ENCODE results near the gene IGF2BP3.
"Not testable (repeated sequence)": the region's sequence is repeated elsewhere in the genome, so short reads cannot be mapped to it uniquely, and the experiment has no call there.

The IGF2BP3 gene

DNA sequence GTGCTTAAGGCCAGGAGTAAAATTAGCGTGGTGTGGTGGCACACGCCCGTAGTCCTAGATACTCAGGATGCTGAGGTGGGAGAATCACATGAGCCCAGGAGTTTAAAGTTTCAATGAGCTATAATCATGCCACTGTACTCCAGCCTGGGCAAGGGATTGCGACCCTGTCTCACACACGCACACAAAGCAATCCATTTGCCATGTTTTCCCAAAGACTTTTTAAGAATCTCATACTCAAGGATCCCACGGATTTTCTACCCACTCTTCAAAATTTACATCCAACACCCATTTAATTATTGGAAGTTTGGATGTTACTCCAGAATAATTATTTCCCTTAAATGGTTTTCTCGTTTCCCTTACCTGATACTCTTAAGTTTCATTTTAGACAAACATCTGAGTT lies 47.9 kb downstream of the IGF2BP3 start:
- no peak for DNase-seq (ENCODE audit: low read depth)

DNA sequence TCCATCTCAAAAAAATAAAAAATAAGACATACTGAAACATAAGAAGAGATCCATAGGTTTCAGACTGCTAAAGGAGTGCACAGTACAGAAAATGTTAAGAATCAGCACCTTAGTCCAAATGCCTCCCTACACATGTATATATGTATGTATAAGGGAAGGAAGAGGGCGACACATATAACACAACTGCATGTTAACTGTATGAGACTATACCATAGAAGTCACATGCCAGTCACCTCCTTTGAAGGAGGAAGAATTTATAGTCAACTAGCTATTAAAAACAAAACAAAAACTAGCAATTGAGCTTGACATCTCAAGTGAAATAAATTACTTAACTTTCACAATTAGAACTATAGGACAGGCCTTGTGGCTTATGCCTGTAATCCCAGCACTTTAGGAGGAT lies 50.4 kb downstream of the IGF2BP3 start:
- DNase-seq (ENCODE audit: low read depth): no peak

DNA sequence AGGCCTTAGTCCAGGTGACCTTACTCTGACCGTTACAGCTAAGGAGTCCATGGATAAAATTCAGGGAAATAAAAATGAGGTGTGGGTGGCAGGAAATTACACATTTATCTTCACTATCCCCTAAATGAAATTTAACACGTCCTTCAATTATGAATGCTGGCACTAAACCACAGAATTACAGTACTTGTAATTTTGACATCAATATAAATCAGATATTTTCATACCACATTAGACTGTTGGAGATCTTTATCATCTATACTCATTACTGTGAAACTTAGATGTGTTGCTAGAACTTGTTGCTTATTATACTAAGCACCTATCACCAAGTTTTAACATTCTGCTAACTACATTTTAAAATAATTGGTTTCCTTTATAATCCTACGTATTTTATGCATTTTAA lies 51.1 kb downstream of the IGF2BP3 start:
- no peak for DNase-seq (ENCODE audit: low read depth)

GRCh38 chr7:23418046-23418445 lies 52.2 kb downstream of the IGF2BP3 start:
- peak; percentile 61 for DNase-seq (ENCODE audit: low read depth)

DNA sequence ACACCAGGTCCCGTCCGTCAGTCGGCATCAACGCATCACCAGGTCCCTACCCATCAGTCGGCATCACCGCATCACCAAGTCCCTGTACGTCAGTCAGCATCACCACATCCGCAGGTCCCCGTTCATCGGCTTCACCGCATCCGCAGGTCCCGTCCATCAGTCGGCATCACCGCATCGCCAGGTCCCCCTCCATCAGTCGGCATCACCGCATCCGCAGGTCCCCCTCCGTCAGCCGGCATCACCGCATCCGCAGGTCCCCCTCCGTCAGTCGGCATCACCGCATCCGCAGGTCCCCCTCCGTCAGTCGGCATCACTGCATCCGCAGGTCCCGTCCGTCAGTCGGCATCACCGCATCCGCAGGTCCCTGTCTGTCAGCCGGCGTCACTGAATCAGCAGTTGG lies 55.1 kb downstream of the IGF2BP3 start:
- no peak for DNase-seq (ENCODE audit: low read depth)

DNA sequence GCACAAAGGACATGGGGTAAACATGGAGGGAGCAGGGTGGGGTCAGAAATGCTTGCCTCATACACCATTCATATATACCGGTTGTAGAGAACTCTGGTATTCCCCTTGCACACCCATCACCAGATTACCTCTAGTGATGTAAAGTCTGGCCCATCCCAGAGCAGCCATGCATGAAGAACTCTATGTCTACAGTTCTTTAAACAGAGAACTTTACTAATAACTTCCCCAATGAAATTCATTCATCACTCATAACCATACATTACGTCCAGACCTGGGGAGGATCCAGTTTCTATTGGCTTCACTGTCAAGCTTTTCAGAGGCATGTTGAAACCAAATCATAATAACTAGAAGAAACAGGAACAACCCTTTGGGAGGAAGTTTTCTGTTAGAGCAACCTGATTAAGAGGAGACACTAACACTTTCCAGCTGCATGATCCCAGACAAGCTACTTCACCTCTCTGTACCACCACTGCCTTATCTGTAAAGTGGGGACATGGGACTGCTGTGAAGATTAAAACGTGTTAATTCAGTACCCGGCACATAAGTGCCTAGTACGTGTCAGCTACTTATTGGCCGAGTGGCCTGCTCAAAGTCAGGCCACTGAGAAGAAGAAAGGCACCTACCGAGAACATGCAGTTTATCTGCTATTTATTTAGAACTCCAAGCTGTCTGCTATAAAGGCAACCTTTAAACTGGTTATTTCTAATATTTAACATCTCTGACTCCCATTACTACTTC lies 59.7 kb downstream of the IGF2BP3 start:
- DNase-seq (ENCODE audit: low read depth): no peak

- not testable (repeated sequence) for DNase-seq (ENCODE audit: low read depth)
Measured at GRCh38 chr7:23406564-23406963, 63.7 kb downstream of the IGF2BP3 start.

DNA sequence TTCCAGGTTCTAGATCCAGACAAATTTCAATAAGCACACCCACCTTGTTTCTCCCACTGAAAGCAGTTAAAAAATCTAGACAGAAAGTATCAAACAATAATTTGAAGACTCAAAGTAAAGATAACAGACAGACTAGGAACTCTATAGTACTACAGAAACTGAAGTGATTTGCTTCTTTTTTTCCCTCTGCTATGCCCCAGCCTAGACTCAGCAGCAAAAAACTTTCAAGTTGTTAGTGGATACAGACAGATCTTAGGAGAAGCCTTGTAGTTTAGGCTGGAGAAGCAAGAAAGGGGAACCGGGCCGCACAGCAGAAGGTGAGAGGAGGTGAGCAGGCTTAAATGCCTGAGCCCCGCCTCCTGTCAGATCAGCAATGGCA lies 65.1 kb downstream of the IGF2BP3 start:
- DNase-seq (ENCODE audit: low read depth): no peak

DNA sequence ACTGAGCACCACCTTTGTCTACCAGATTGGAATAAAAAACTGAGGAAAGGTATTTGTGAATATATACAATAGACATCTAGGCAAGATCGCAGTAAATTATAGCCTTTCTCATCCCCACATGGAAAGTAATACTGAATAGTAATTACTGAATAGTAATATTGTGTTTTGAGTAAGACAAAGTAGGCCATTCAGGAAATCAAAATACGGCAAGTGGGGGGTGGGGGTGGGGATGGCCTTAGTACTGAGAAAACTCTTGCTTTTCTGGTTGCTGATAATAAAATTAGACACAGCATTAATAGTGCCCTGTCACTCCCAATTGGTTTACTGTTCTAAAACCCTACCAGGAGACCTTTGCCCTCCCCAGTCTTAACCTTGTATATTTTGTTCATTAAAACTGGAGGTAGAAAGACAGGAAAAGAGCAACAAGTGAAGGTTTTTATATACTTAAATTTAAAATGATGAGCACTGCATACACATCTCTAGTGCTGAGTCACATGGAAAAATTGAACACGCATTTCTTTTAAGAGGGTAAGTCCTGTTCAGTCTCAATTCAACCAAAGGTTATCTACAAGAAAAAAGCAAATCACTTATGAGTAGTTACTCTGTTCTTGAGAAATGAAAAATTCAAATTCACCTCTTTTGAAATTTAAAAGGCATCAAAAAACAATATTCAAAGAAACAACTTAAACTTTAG lies 65.6 kb downstream of the IGF2BP3 start:
- peak; percentile 39 for DNase-seq (ENCODE audit: low read depth)

DNA sequence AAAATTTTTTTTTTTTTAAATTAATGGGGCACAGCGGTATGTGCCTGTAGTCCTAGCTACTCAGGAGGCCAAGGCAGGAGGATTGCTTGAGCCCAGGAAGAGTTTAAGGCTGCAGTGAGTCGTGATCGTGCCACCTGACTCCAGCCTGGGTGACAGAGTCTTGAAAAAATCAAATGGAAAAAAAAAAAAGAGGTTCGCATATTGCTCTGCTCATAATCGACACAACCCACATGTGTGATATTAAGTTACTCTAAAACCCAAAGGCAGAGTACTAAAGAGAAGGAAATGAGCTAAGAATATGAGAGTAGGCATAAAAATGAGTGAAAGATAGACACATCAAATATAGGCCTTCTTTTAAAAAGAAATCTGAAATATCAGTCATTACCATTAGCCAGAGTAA lies 66.3 kb downstream of the IGF2BP3 start:
- DNase-seq (ENCODE audit: low read depth): no peak

- not testable (repeated sequence) for DNase-seq (ENCODE audit: low read depth)
Measured at GRCh38 chr7:23398090-23398489, 72.2 kb downstream of the IGF2BP3 start.

- DNase-seq (ENCODE audit: low read depth): no peak
Measured at GRCh38 chr7:23397241-23397640, 73.0 kb downstream of the IGF2BP3 start.

DNA sequence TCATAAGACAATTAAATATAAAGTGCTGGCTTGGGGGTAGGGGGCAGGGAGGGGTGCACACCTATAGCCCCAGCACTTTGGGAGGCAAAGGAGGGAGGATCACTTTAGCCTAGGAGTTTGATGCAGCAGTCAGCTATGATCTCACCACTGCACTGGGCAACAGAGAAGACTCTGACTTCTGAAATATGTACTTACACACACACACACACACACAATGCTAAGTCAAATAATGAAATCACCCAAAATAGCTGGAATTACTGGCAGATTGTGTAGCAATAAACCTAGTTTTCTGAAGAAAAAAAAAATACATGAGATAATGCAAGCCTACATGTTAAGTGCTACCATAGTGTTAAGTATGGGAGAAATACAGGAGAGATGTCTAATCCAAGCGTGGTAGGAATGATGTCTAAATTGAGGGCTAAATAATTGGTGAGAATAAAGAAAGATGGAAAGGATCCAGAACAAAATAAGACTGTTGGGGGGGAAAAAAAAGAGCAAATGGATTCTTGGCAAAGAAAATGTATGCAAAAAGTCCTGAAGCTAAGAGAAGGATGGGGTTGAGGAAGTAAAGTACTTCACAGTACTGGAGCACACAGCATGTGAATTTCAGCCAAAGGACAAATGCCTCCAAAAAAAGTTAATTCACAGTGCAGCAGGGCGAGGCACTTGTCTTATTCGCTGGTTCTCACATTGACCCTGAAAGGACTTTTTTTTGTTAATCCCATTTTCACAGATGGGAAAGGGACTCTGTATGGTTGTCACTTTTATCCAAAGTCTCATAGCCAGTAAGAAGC lies 73.9 kb downstream of the IGF2BP3 start:
- peak; percentile 95 for DNase-seq (ENCODE audit: low read depth)

GRCh38 chr7:23394488-23395171 lies 75.7 kb downstream of the IGF2BP3 start:
- DNase-seq (ENCODE audit: low read depth): peak; percentile 56

GRCh38 chr7:23393636-23394035 lies 76.7 kb downstream of the IGF2BP3 start:
- DNase-seq (ENCODE audit: low read depth): no peak

DNA sequence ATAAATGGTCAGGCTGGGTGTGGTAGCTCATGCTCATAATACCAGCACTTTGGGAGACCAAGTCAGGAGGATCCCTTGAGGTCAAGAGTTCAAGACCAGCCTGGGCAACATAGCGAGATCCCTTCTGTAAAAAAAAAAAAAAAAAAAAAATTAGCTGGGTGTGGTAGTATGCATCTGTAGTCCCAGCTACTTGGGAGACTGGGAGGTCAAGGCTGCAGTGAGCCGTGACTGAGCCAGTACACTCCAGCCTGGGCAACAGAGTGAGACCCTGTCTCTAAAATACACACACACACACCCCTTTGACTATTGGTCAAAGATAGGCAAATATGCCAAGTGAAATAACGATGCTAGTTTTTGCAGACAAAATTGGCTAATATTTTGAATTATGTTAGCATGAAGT lies 80.6 kb downstream of the IGF2BP3 start:
- DNase-seq (ENCODE audit: low read depth): no peak

GRCh38 chr7:23387583-23387982 lies 82.7 kb downstream of the IGF2BP3 start:
- no peak for DNase-seq (ENCODE audit: low read depth)

GRCh38 chr7:23385140-23385539 lies 85.2 kb downstream of the IGF2BP3 start:
- DNase-seq (ENCODE audit: low read depth): no peak

DNA sequence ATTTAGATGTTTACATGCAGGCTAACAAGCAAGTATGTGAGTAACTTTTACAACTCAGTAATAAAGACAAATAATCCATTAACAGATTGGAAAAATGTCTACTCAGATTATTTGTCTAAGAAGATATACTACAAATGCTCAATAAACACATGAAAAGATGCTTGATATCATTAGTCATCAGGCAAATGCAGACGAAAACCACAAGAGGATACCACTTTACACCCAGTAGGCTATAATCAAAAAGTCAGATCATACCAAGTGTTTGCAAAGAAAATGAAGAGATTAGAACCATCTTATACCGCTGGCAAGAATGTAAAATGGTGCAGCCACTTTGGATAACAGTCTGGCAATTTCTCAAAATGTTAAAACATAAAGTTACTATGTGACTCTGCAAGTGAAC lies 87.1 kb downstream of the IGF2BP3 start:
- peak; percentile 43 for DNase-seq (ENCODE audit: low read depth)

GRCh38 chr7:23380961-23381360 lies 89.3 kb downstream of the IGF2BP3 start:
- DNase-seq (ENCODE audit: low read depth): peak; percentile 63

DNA sequence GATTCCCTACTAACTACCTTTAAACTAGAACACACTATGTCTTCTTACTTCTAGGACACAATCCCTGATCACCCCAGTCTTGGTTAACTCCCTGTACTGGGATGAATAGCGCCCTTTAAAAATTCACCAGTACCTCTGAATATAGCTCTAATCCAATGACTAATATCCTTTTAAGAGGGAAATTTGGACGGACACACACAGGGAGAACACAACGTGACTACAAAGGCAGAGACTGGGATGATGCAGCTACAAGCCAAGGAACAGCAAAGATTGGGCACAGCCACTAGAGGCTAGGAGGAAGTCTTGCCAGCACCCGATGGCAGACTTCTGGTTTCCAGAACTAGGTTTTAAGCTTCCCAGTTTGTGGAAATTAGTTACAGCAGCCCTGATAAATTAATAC lies 89.7 kb downstream of the IGF2BP3 start:
- DNase-seq (ENCODE audit: low read depth): no peak

DNA sequence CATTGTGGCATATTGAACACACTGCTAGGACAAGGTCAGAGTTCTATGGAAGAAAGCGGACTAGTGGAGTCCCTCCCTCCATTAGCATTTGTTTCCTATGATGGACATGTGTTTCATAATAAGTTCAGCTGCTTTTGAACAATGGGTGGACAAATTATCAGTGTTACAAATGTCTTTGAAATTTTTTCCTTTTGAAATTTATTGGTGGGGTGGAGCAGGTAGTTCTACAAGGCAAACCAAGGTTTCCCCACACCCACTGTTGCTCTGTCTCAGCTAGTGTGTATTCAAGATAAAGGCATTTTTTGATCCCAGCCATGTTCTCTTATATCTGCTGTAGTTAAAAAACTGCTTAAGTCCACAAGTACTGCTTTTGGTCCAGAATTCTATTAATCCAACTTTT lies 91.3 kb downstream of the IGF2BP3 start:
- DNase-seq (ENCODE audit: low read depth): no peak
